Endothelial cell of umbilical vein (primary cell): ENCODE data around the gene KCP. TPM values are rescaled to one million over a fixed set of nuclear protein-coding genes. Genes with fewer than 3 reads are reported as not detected.

Source experiments
- BruUV-seq: library from RNA; stranded (reverse); fragments of 400-500 nt; replicated peaks from 2 replicates; lab custom pipeline; 2021; lab: Mats Ljungman, UMichigan
- CTCF ChIA-PET: fragments of 300-600, 350-600 bp; sonication (Branson Sonifier 250); formaldehyde crosslinking; loops from one replicate; lab custom pipeline; 2021; ENCODE audit warnings: antibody characterized with exemption, inconsistent platforms; lab: Charles Lee
- POLR2A ChIA-PET: fragments of 300-600, 350-600 bp; sonication (Branson Sonifier 250); formaldehyde crosslinking; loops from one replicate; lab custom pipeline; 2021; ENCODE audit warnings: antibody characterized with exemption, inconsistent platforms; lab: Charles Lee
- DNase-seq: peaks from one replicate; pipeline ENCODE4 v3.0.0-alpha.2; 2011; ENCODE audit warnings: low read depth, low spot score
- FAIRE-seq: peaks from 2 replicates; lab custom pipeline; 2011; peaks lifted over from hg19 to GRCh38; lab: Jason Lieb, UNC
- H2AFZ ChIP-seq: 2 replicates; pipeline ENCODE4 v1.6.0; 2012; ENCODE audit warnings: low read depth, low read length, control low read depth, inconsistent platforms
- H3K27ac ChIP-seq: 2 replicates; pipeline ENCODE4 v1.5.1; 2011; ENCODE audit warnings: low read depth, mild to moderate bottlenecking, control low read depth, low read length, moderate library complexity; ENCODE audit not compliant: insufficient read depth
- H3K27me3 ChIP-seq, 2 experiments: 2 replicates each; pipeline versions ENCODE4 v1.6.0 to v1.6.1; 2011; ENCODE audit warnings: low read length in 2 of 2, mixed read lengths in 1 of 2; ENCODE audit not compliant: control insufficient read depth in 2 of 2, insufficient read depth in 2 of 2
- H3K36me3 ChIP-seq, 2 experiments: 2 replicates in 1 of 2; 3 replicates in 1 of 2; pipeline ENCODE4 v1.5.1; 2011; ENCODE audit warnings: low read length in 2 of 2, mild to moderate bottlenecking in 1 of 2, moderate library complexity in 1 of 2; ENCODE audit not compliant: control insufficient read depth in 2 of 2, insufficient read depth in 2 of 2; ENCODE audit errors: extremely low read depth in 1 of 2
- H3K4me1 ChIP-seq: 3 replicates; pipeline ENCODE4 v1.5.1; 2011; ENCODE audit warnings: mild to moderate bottlenecking, low read length; ENCODE audit not compliant: control insufficient read depth, insufficient read depth; ENCODE audit errors: extremely low read depth
- H3K4me2 ChIP-seq: 2 replicates; pipeline ENCODE4 v1.6.1; 2011; ENCODE audit warnings: low read length, control low read depth, mixed read lengths; ENCODE audit not compliant: insufficient read depth
- H3K4me3 ChIP-seq, 3 experiments: fragments of 200-600 bp in 1 of 3; sonication (generic), shearing (Covaris generic) in 1 of 3; replicated peaks in 1 of 3; 2 replicates each; pipeline ENCODE4 v1.5.1; 2011 to 2016; ENCODE audit warnings: control low read depth in 3 of 3, low read length in 3 of 3, mild to moderate bottlenecking in 2 of 3, inconsistent platforms in 1 of 3, low read depth in 1 of 3, moderate library complexity in 1 of 3; ENCODE audit not compliant: insufficient read depth in 1 of 3
- H3K79me2 ChIP-seq: 2 replicates; pipeline ENCODE4 v1.6.0; 2012; ENCODE audit warnings: low read length, inconsistent platforms; ENCODE audit not compliant: control insufficient read depth, insufficient read depth
- H3K9ac ChIP-seq: replicated peaks from 2 replicates; pipeline ENCODE3; 2011; ENCODE audit warnings: low read length, control low read depth; ENCODE audit not compliant: insufficient read depth; ENCODE audit errors: extremely low read depth
- H3K9me1 ChIP-seq: replicated peaks from 3 replicates; pipeline ENCODE4 v1.6.0; 2011; ENCODE audit warnings: mild to moderate bottlenecking, low read length; ENCODE audit not compliant: control insufficient read depth, insufficient read depth; ENCODE audit errors: extremely low read depth
- H3K9me3 ChIP-seq: replicated peaks from 2 replicates; pipeline ENCODE4 v1.5.1; 2012; ENCODE audit warnings: low read length, inconsistent platforms; ENCODE audit not compliant: control insufficient read depth, insufficient read depth
- H4K20me1 ChIP-seq: replicated peaks from 2 replicates; pipeline ENCODE3; 2011; ENCODE audit warnings: mild to moderate bottlenecking, low read length; ENCODE audit not compliant: control insufficient read depth, insufficient read depth; ENCODE audit errors: extremely low read depth
- EZH2 ChIP-seq: IDR thresholded peaks from 2 replicates; pipeline ENCODE4 v1.6.1; 2012; ENCODE audit warnings: borderline replicate concordance, low read depth, mild to moderate bottlenecking, moderate library complexity, low read length, inconsistent platforms; ENCODE audit not compliant: severe bottlenecking
- GATA2 ChIP-seq: IDR thresholded peaks from 2 replicates; pipeline ENCODE4 v1.7.0; 2011; ENCODE audit warnings: low read depth, mild to moderate bottlenecking, moderate library complexity, mixed read lengths, low read length; ENCODE audit not compliant: insufficient read length, insufficient read depth
- MYC ChIP-seq: IDR thresholded peaks from one replicate; pipeline ENCODE4 v1.6.1; 2011; ENCODE audit warnings: mild to moderate bottlenecking, low read depth, low read length
- POLR2A ChIP-seq: IDR thresholded peaks from 2 replicates; pipeline ENCODE4 v1.6.1; 2012; ENCODE audit warnings: low read depth, mild to moderate bottlenecking, control low read depth, low read length
- dilution Hi-C: fragments of 300-500 bp; cut with MboI; formaldehyde crosslinking; loops from one replicate; pipeline ENCODE4 v1.15.0; 2019; ENCODE audit warnings: low sequenced_read_pairs; ENCODE audit not compliant: extremely low pct_ligation_motif_present
- intact Hi-C: fragments of 100-400 bp; cut with micrococcal nuclease; formaldehyde crosslinking; loops from one replicate; pipeline ENCODE4 v1.10.0; 2022
- polyA plus RNA-seq, 4 experiments: library from polyadenylated mRNA; depleted of rRNA in 3 of 4; stranded (reverse) in 3 of 4; unstranded in 1 of 4; fragments of >200 nt; gene quantifications; 2 replicates each; pipeline versions ENCODE4 v1.2.1 to v1.2.3, GENCODE V29; 2011 to 2012; ENCODE audit warnings: missing spikeins in 1 of 4
- total RNA-seq: library from RNA; stranded (reverse); gene quantifications from 2 replicates; pipeline ENCODE4 v1.2.3, GENCODE V29; 2021
- TF ChIP-seq, protein P1 (sequence below): IDR thresholded peaks from 2 replicates; pipeline ENCODE4 v1.6.1; 2011; ENCODE audit not compliant: insufficient read depth, insufficient read length
- TF ChIP-seq, protein P2 (sequence below), 2 donors: IDR thresholded peaks; 1 replicate in 1 of 2; 2 replicates in 1 of 2; pipeline ENCODE4 v1.5.1; 2011; ENCODE audit warnings: low read length in 2 of 2, mild to moderate bottlenecking in 2 of 2, moderate library complexity in 2 of 2, control low read depth in 1 of 2, inconsistent platforms in 1 of 2, low read depth in 1 of 2; ENCODE audit not compliant: insufficient read depth in 1 of 2; ENCODE audit errors: extremely low read depth in 1 of 2

The KCP gene
- total and polyA plus RNA-seq, 2 donors (not counting 3 experiments of a cell fraction or from before 2014, with no cell fraction given), result not detected

DNA sequence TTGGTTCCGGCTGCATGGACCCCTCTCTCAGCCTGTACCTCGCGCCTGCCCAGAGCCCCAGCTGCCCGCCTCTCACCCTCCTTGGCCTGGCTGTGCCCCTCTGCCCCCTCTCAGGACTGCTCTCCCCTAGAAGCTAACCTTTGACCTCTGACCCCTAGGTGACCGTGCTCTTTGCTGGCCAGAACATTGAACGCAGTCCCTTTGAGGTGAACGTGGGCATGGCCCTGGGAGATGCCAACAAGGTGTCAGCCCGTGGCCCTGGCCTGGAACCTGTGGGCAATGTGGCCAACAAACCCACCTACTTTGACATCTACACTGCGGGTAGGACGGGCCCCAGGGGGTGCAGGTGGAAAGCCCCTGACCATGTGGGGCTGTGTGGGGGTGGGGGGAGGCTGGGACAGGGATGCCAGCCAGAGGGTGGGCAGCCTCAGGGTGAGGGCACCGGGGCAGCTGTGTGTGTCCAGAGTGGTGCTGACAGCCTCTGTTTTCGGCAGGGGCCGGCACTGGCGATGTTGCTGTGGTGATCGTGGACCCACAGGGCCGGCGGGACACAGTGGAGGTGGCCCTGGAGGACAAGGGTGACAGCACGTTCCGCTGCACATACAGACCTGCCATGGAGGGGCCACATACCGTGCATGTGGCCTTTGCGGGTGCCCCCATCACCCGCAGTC is 72.3 kb downstream of the KCP start:
- H3K9me3 ChIP-seq, result no peaks in the 10 kb centered on the region

More for the DNA sequence above, 72.3 kb downstream of the KCP start:
- dilution Hi-C loops (no loop called here), intact Hi-C loops (no loop called here)
- Histone ChIP-seq H3K36me3 (peaks cover 11 to 63% of the 10 kb centered on the region in 2 experiments), H3K27ac (no peak overlapping the region), H4K20me1 (no peaks in the 10 kb centered on the region), H3K4me2 (no peak overlapping the region), H3K9ac (no peak overlapping the region), H3K27me3 (no peaks in the 10 kb centered on the region), H3K4me1 (peaks cover 6% of the 10 kb centered on the region), H3K4me3 (no peak overlapping the region), H3K79me2 (peaks cover 2% of the 10 kb centered on the region), H3K9me1 (no peaks in the 10 kb centered on the region), H2AFZ (no peak overlapping the region)
- DNase-seq, result no peak
- POLR2A ChIA-PET, result no interaction called here
- FAIRE-seq, result no peak
- no TSS peak for BruUV-seq
- TF ChIP-seq GATA2 (no peak), POLR2A (no peak), EZH2 (no peak), MYC (no peak)
- TF ChIP-seq, protein P1, sequence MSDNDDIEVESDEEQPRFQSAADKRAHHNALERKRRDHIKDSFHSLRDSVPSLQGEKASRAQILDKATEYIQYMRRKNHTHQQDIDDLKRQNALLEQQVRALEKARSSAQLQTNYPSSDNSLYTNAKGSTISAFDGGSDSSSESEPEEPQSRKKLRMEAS, result no peak
- TF ChIP-seq, protein P2, sequence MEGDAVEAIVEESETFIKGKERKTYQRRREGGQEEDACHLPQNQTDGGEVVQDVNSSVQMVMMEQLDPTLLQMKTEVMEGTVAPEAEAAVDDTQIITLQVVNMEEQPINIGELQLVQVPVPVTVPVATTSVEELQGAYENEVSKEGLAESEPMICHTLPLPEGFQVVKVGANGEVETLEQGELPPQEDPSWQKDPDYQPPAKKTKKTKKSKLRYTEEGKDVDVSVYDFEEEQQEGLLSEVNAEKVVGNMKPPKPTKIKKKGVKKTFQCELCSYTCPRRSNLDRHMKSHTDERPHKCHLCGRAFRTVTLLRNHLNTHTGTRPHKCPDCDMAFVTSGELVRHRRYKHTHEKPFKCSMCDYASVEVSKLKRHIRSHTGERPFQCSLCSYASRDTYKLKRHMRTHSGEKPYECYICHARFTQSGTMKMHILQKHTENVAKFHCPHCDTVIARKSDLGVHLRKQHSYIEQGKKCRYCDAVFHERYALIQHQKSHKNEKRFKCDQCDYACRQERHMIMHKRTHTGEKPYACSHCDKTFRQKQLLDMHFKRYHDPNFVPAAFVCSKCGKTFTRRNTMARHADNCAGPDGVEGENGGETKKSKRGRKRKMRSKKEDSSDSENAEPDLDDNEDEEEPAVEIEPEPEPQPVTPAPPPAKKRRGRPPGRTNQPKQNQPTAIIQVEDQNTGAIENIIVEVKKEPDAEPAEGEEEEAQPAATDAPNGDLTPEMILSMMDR (IDR thresholded peaks at IDR 0.05; ENCODE audit: extremely low read depth in 1 of 2, insufficient read depth in 1 of 2, low read depth in 1 of 2, low read length in 2 of 2), result no peak
- CTCF ChIA-PET, result no interaction called here
